Measurements from ENCODE around the gene CELF2. TPM values are rescaled to one million over a fixed set of nuclear protein-coding genes. Genes with fewer than 3 reads are reported as not detected.

CELF2 gene
- total RNA-seq, 4 donors from 2014 or later, result 120 to 185 (median 154) TPM

DNA sequence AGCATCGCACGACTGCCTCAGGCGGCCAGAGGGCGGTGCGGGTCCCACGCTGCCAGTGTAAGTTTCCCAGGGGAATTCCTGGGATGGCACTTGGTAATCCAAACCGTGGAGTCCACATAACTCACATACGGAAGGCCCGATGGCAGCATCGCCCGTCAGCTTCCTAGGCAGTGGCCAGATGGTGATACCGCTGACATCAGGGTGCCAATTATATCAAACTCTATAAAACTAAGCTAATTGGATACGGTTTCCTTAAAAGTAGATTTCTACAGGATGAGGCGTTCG is 189.8 kb downstream of the CELF2 start:
- TF ChIP-seq, protein P1, sequence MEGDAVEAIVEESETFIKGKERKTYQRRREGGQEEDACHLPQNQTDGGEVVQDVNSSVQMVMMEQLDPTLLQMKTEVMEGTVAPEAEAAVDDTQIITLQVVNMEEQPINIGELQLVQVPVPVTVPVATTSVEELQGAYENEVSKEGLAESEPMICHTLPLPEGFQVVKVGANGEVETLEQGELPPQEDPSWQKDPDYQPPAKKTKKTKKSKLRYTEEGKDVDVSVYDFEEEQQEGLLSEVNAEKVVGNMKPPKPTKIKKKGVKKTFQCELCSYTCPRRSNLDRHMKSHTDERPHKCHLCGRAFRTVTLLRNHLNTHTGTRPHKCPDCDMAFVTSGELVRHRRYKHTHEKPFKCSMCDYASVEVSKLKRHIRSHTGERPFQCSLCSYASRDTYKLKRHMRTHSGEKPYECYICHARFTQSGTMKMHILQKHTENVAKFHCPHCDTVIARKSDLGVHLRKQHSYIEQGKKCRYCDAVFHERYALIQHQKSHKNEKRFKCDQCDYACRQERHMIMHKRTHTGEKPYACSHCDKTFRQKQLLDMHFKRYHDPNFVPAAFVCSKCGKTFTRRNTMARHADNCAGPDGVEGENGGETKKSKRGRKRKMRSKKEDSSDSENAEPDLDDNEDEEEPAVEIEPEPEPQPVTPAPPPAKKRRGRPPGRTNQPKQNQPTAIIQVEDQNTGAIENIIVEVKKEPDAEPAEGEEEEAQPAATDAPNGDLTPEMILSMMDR (IDR thresholded peaks at IDR 0.05; ENCODE audit: low read depth), result no peak

DNA sequence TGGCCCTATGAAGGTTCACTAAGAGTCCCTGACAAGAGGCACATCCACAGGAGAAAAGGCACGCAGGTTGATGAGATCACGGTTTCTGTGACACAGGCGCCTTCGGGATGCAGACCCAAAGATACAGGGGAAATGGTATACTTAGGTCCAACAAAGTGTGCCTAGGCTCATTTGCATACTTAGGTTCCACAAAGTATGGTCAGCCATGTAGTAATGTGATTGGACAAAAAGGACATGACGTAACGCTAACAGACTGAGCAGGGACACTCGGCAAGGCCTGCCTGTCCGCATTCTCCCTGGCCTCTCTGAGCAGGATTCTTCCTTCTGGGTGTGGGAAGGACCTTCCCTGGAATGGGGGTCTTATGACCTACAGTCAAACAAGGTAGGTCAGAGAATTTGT is 190.6 kb downstream of the CELF2 start:
- TF ChIP-seq, protein P1 (IDR thresholded peaks at IDR 0.05; ENCODE audit: low read depth), result no peak

DNA sequence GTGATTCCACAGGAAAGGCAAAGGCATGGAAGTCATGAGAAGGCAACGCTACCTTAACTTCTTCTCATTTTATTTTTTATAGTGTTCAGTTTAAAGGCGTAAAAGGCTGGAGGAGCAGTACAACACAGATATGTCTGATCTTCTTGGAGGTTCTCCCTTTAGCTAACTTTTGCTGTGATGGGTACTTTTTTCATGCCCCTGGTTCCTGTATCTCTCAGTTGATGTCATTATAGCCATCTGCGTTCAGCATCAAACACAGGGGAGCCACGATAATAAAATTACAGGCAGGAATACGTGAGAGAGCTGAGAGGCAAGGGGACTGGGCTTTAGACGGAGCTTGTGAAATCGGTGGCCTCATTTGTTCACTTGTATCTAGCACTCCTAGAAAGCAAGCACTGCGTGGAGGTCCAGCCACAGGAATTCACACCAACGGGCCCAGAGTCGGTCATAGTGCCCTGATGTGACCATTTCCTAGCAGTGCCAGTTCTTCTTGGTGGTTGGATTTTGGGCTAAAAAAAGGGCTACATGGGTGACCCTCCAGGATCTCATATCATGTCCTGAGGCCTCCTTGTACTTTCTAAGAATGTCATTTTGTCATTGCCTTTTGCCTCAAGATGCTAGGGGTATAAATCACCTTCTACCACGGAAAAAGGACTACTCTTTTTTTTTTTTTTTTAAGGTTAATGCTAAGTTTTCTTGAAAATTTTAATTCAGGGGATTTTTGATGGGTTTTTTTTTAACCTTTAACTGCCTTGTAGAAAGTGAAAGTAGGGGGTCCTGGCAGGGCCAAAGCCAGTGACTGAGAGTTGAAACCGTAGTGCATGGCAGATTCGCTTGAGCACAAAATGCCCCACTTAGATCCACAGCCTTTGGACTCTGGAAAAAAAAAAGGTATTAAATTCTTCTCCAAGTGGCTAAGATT is 191.5 kb downstream of the CELF2 start:
- TF ChIP-seq, protein P1 (IDR thresholded peaks at IDR 0.05; ENCODE audit: low read depth), result no peak

DNA sequence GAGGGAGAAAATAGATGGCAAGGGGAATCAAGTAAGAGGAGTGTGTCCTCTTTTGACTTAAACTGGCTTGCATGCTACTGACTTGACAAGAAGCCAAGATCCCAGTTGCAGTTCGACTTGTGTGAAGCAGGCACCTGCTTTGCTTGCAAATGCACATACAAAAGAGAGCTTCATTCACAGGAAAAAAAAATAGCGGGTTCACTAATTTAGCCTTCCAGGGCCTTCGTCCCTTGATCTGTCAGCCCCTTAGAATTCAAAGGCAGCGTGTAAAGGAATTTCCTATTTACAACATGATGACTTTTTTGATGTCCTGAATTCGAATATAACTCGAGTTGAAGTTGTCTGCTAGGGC is 192.1 kb downstream of the CELF2 start:
- TF ChIP-seq, protein P1 (IDR thresholded peaks at IDR 0.05; ENCODE audit: low read depth), result no peak

DNA sequence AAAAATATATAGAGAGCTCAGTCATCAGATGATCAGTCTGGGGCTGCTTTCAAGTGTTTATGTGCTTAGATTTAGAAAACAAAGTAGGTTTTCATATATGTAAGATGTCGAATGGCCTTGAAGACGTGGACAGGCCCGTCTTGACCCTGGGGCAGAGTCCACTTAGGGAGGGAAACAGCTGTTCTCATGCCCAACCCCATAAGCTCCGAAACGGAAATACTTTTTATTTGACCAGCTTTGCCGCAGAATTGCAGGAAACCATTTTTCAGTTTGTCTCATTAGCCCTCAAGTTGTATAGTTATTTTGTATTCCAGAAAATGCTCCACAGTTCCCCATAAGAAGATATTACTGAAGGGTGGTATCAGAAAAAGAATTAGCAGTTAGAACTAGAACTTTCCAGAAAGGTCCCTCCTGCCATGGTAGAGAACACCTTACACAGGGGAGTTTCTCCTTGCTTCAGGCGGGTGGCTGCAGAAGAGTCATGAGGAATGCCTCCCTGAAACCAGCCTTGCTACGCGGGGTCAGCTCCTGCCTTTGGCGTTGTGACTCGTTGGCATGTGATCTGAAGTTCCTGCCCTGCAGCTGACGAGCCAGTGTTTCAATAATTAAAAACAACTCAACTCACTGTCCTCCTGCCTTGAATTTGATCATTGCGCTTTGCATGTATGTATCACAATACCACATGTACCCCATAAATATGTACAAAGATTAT is 192.7 kb downstream of the CELF2 start:
- TF ChIP-seq, protein P1 (IDR thresholded peaks at IDR 0.05; ENCODE audit: low read depth), result no peak

DNA sequence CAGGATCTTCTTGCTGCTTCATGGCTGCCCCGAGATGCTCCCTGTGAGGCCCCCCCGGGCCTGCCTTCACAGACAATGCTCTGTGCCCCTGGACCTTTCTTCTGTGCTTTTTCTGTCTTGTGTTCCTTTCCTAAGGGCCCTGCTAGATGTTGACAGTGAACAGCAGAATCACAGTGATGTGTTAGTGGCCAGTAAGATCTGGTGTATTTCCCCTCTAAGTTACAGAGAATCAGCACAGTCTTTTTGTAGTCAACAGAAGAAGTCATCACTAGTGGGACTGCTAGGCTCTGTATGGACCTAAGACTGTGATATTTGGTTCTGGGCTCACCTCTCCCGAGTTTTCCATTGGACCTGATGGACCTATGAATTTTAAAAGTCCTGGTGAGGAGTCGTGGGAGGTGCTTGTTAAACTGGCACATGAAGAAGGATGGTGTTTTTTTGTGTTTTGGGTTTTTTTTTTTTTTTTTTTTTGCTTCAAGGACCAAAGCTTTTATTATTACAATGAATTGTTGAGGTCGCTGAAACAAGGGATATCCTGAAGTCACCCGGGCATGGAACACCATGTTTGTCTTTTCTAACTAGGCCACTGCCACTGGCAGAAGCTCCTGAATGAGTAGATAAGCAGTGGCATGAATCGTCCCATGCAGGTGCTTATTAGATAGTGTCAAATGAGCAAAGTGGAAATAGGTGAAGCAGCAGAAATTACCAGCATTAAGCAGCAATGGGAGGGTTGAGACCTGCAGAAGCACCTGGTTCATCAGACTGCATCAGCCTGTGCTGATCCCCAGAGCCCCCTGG is 194.8 kb downstream of the CELF2 start:
- TF ChIP-seq, protein P1 (IDR thresholded peaks at IDR 0.05; ENCODE audit: low read depth), result no peak

DNA sequence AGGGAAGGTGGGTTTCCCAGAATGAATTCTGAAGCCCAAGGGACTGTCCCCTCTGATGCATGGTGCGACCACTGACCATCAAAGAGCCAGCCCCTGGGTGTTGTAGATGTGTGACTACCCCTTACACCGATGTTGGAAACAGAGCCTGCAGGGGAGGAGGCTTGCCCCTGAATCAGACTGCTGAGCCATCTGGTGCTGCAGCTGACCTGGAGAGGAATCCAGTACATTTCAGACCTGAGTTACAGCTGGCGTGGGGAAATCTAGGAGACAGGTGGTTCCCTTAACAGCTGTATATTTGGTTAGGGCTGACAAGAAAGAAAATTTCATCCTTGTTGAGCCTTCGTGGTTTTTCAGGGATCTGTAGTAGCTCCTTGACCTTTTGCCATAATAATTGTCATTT is 195.5 kb downstream of the CELF2 start:
- TF ChIP-seq, protein P1 (IDR thresholded peaks at IDR 0.05; ENCODE audit: low read depth), result no peak

Measured in subcutaneous adipose tissue (tissue), 4 donors.